IgD-negative memory B cell (primary cell): Measurements from ENCODE around the gene PAQR6. TPM values are rescaled to one million over a fixed set of nuclear protein-coding genes. Genes with fewer than 3 reads are reported as not detected.

Experiments
- H3K27ac Mint-ChIP-seq, 3 donors: one replicate each; pipeline ENCODE4 v1.8.0; 2020 to 2022; ENCODE audit warnings: mild to moderate bottlenecking in 3 of 3, mixed read lengths in 3 of 3, moderate library complexity in 1 of 3
- H3K27me3 Mint-ChIP-seq: one replicate; pipeline ENCODE4 v1.8.0; 2021; ENCODE audit warnings: mixed read lengths
- H3K36me3 Mint-ChIP-seq: one replicate; pipeline ENCODE4 v1.8.0; 2020; ENCODE audit warnings: mild to moderate bottlenecking, mixed read lengths
- H3K4me1 Mint-ChIP-seq, 3 donors: one replicate each; pipeline ENCODE4 v1.8.0; 2020 to 2022; ENCODE audit warnings: mixed read lengths in 3 of 3, mild to moderate bottlenecking in 1 of 3
- H3K4me3 Mint-ChIP-seq, 4 donors: one replicate each; pipeline ENCODE4 v1.8.0; 2020 to 2022; ENCODE audit warnings: mild to moderate bottlenecking in 4 of 4, mixed read lengths in 4 of 4, moderate library complexity in 3 of 4
- H3K9me3 Mint-ChIP-seq, 3 donors: one replicate each; pipeline ENCODE4 v1.8.0; 2020 to 2021; ENCODE audit warnings: mixed read lengths in 3 of 3, mild to moderate bottlenecking in 1 of 3
- polyA plus RNA-seq: library from polyadenylated mRNA; unstranded; fragments of 300-500 nt; fragmentation: Illumina TruSeq; gene quantifications from one replicate; pipeline ENCODE4 v1.2.3, GENCODE V29; 2021

The PAQR6 gene
- polyA plus RNA-seq, 1 donor from 2014 or later, result 0.44 TPM

- H3K27ac Mint-ChIP-seq, result no peak overlapping the region
- peaks cover 6 to 7% (median 6%) of the 10 kb centered on the region in 3 donors for H3K4me1 Mint-ChIP-seq
- H3K36me3 Mint-ChIP-seq, result no peaks in the 10 kb centered on the region
- H3K4me3 Mint-ChIP-seq, result no peak overlapping the region
- no peaks in the 10 kb centered on the region for H3K9me3 Mint-ChIP-seq
- peaks cover 8% of the 10 kb centered on the region for H3K27me3 Mint-ChIP-seq
Observed at GRCh38 chr1:156248323-156248683, 447 bp upstream of the PAQR6 start.

GRCh38 chr1:156246781-156247459 is 936 bp downstream of the PAQR6 start:
- H3K4me3 Mint-ChIP-seq, result peak overlapping the region in 1 of 4 donors; percentile 65

GRCh38 chr1:156246241-156246780 is 1.5 kb downstream of the PAQR6 start:
- H3K27me3 Mint-ChIP-seq, result peaks cover 8% of the 10 kb centered on the region
- no peaks in the 10 kb centered on the region for H3K9me3 Mint-ChIP-seq
- peak overlapping the region; percentile 9 to 87 (median 70) for H3K4me3 Mint-ChIP-seq
- no peak overlapping the region for H3K27ac Mint-ChIP-seq
- no peaks in the 10 kb centered on the region for H3K36me3 Mint-ChIP-seq
- H3K4me1 Mint-ChIP-seq, result peaks cover 6 to 7% (median 6%) of the 10 kb centered on the region in 3 donors

More at GRCh38 chr1:156246781-156247459, 936 bp downstream of the PAQR6 start:
- H3K27me3 Mint-ChIP-seq, result peaks cover 8% of the 10 kb centered on the region
- no peaks in the 10 kb centered on the region for H3K9me3 Mint-ChIP-seq
- no peak overlapping the region for H3K27ac Mint-ChIP-seq
- H3K36me3 Mint-ChIP-seq, result no peaks in the 10 kb centered on the region
- H3K4me1 Mint-ChIP-seq, result peaks cover 6 to 7% (median 6%) of the 10 kb centered on the region in 3 donors

- peak overlapping the region in 1 of 3 donors; percentile 78 for H3K27ac Mint-ChIP-seq
- peaks cover 6 to 7% (median 6%) of the 10 kb centered on the region in 3 donors for H3K4me1 Mint-ChIP-seq
- H3K36me3 Mint-ChIP-seq, result peaks cover 5% of the 10 kb centered on the region
- no peaks in the 10 kb centered on the region for H3K9me3 Mint-ChIP-seq
- peak overlapping the region; percentile 75 to 95 (median 88) for H3K4me3 Mint-ChIP-seq
- peaks cover 8% of the 10 kb centered on the region for H3K27me3 Mint-ChIP-seq
Observed at GRCh38 chr1:156245451-156246232, 2.2 kb downstream of the PAQR6 start.

- no peaks in the 10 kb centered on the region for H3K9me3 Mint-ChIP-seq
- H3K36me3 Mint-ChIP-seq, result peaks cover 8% of the 10 kb centered on the region
- peaks cover 8% of the 10 kb centered on the region for H3K27me3 Mint-ChIP-seq
- H3K4me3 Mint-ChIP-seq, result peak overlapping the region; percentile 9 to 95 (median 80)
- H3K27ac Mint-ChIP-seq, result no peak overlapping the region
- peaks cover 6 to 7% (median 6%) of the 10 kb centered on the region in 3 donors for H3K4me1 Mint-ChIP-seq
Observed at GRCh38 chr1:156244712-156245111, 3.1 kb downstream of the PAQR6 start.

- peaks cover 8% of the 10 kb centered on the region for H3K27me3 Mint-ChIP-seq
- H3K4me1 Mint-ChIP-seq, result peaks cover 6 to 7% (median 6%) of the 10 kb centered on the region in 3 donors
- H3K36me3 Mint-ChIP-seq, result peaks cover 11% of the 10 kb centered on the region
- peak overlapping the region in 3 of 4 donors; percentile 34 to 75 (median 47) for H3K4me3 Mint-ChIP-seq
- no peaks in the 10 kb centered on the region for H3K9me3 Mint-ChIP-seq
- H3K27ac Mint-ChIP-seq, result no peak overlapping the region
Observed at GRCh38 chr1:156244126-156244525, 3.7 kb downstream of the PAQR6 start.

- Mint-ChIP-seq H3K4me1 (peaks cover 6 to 7% (median 6%) of the 10 kb centered on the region in 3 donors), H3K27me3 (peaks cover 8% of the 10 kb centered on the region), H3K27ac (peak overlapping the region in 1 of 3 donors; percentile 47), H3K4me3 (peak overlapping the region in 1 of 4 donors; percentile 17), H3K9me3 (no peaks in the 10 kb centered on the region), H3K36me3 (peaks cover 11% of the 10 kb centered on the region)
Observed at GRCh38 chr1:156242738-156243137, 5.1 kb downstream of the PAQR6 start.

- Mint-ChIP-seq H3K4me1 (peaks cover 6 to 7% (median 6%) of the 10 kb centered on the region in 3 donors), H3K27ac (peak within 1 kb of the TSS in 1 of 3 donors; percentile 75)
Observed at GRCh38 chr1:156241926-156242325, 5.9 kb downstream of the PAQR6 start, which contains the start of gene BGLAP. Gene BGLAP (plus strand): TSS chr1:156242184. CDS start chr1:156242232, 48 bp downstream.

GRCh38 chr1:156241311-156241811 is 6.5 kb downstream of the PAQR6 start:
- no peak overlapping the region for H3K4me3 Mint-ChIP-seq
- H3K27me3 Mint-ChIP-seq, result peaks cover 8% of the 10 kb centered on the region
- H3K36me3 Mint-ChIP-seq, result peaks cover 15% of the 10 kb centered on the region
- no peaks in the 10 kb centered on the region for H3K9me3 Mint-ChIP-seq
- peaks cover 6 to 7% (median 6%) of the 10 kb centered on the region in 3 donors for H3K4me1 Mint-ChIP-seq
- H3K27ac Mint-ChIP-seq, result peak overlapping the region in 1 of 3 donors; percentile 75

More at GRCh38 chr1:156241926-156242325, 5.9 kb downstream of the PAQR6 start, which contains the start of gene BGLAP:
- peaks cover 8% of the 10 kb centered on the region for H3K27me3 Mint-ChIP-seq
- H3K9me3 Mint-ChIP-seq, result no peaks in the 10 kb centered on the region
- H3K4me3 Mint-ChIP-seq, result peak within 1 kb of the TSS in 1 of 4 donors; percentile 17
- H3K36me3 Mint-ChIP-seq, result peaks cover 14% of the 10 kb centered on the region

GRCh38 chr1:156238248-156238647 is 9.6 kb downstream of the PAQR6 start:
- Mint-ChIP-seq H3K4me3 (no peak overlapping the region), H3K36me3 (peaks cover 17% of the 10 kb centered on the region)

GRCh38 chr1:156236164-156236563 is 11.7 kb downstream of the PAQR6 start:
- Mint-ChIP-seq H3K36me3 (peaks cover 17% of the 10 kb centered on the region), H3K4me3 (no peak overlapping the region), H3K27me3 (no peaks in the 10 kb centered on the region), H3K4me1 (no peaks in the 10 kb centered on the region), H3K9me3 (no peaks in the 10 kb centered on the region), H3K27ac (no peak overlapping the region)

More at GRCh38 chr1:156238248-156238647, 9.6 kb downstream of the PAQR6 start:
- no peaks in the 10 kb centered on the region for H3K9me3 Mint-ChIP-seq
- peak overlapping the region in 1 of 3 donors; percentile 73 for H3K27ac Mint-ChIP-seq
- no peaks in the 10 kb centered on the region for H3K4me1 Mint-ChIP-seq
- H3K27me3 Mint-ChIP-seq, result no peaks in the 10 kb centered on the region

- no peaks in the 10 kb centered on the region for H3K9me3 Mint-ChIP-seq
- H3K36me3 Mint-ChIP-seq, result peaks cover 6% of the 10 kb centered on the region
- H3K4me1 Mint-ChIP-seq, result peaks cover 0 to 2% (median 0%) of the 10 kb centered on the region in 3 donors
- no peak overlapping the region for H3K4me3 Mint-ChIP-seq
- no peaks in the 10 kb centered on the region for H3K27me3 Mint-ChIP-seq
- peak overlapping the region in 1 of 3 donors; percentile 39 for H3K27ac Mint-ChIP-seq
Observed at GRCh38 chr1:156233426-156234127, 14.3 kb downstream of the PAQR6 start.

GRCh38 chr1:156232201-156232894 is 15.5 kb downstream of the PAQR6 start:
- peaks cover 6% of the 10 kb centered on the region for H3K36me3 Mint-ChIP-seq
- no peaks in the 10 kb centered on the region for H3K9me3 Mint-ChIP-seq
- peaks cover 0 to 2% (median 0%) of the 10 kb centered on the region in 3 donors for H3K4me1 Mint-ChIP-seq
- no peak overlapping the region for H3K4me3 Mint-ChIP-seq
- peak overlapping the region in 2 of 3 donors; percentile 23 to 32 for H3K27ac Mint-ChIP-seq
- H3K27me3 Mint-ChIP-seq, result no peaks in the 10 kb centered on the region

- H3K9me3 Mint-ChIP-seq, result no peaks in the 10 kb centered on the region
Observed at GRCh38 chr1:156230473-156230837, 17.4 kb downstream of the PAQR6 start.

More at GRCh38 chr1:156230473-156230837, 17.4 kb downstream of the PAQR6 start:
- Mint-ChIP-seq H3K36me3 (peaks cover 5% of the 10 kb centered on the region), H3K27ac (peak overlapping the region in 1 of 3 donors; percentile 19), H3K4me1 (peaks cover 0 to 3% (median 1%) of the 10 kb centered on the region in 3 donors), H3K4me3 (no peak overlapping the region), H3K27me3 (no peaks in the 10 kb centered on the region)
